ENCODE measurements around the gene CAMK2A. TPM values are rescaled to one million over a fixed set of nuclear protein-coding genes. Genes with fewer than 3 reads are reported as not detected.

CAMK2A gene
- total RNA-seq, 1 experiment from 2014 or later: not detected

DNA sequence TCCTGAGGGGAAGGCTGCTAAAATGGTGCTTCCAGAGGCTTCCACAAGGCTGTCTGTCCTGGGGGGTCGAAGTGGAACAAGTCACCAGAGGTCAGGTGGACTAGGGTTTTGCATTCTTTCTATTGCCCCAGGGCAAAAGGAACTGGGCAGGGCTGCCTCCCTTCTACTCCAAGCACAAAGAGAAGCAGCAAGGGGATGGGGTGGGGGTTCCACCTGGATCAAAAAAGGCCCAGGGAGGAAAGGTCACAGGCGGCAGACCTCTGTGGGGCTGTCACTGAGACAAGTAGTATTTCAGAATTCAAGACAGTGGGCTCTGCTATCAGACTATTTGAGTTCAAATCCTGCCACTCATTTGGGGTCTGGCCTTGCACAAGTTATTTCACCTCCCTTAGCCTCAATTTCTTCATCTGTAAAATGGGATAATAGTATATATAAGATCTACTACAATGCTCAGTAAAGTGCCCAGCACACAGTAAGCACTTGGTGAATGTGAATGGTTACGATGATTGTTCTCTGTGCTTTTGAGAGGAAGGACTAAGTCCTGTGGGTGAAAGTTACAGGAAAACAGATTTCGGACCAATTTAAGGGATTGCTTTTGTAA lies 15.0 kb upstream of the CAMK2A start:
- H3K36me3 ChIP-seq (ENCODE audit: control insufficient read depth, insufficient read depth, low read length): no peaks in the 10 kb centered on the region
- no peaks in the 10 kb centered on the region for H3K27me3 Mint-ChIP-seq (ENCODE audit: insufficient read depth, unreplicated experiment)
- H3K36me3 Mint-ChIP-seq (ENCODE audit: insufficient read depth, unreplicated experiment): no peaks in the 10 kb centered on the region
- no peaks in the 10 kb centered on the region for H3K9me3 Mint-ChIP-seq (ENCODE audit: unreplicated experiment)
- no peak overlapping the region for H3K27ac Mint-ChIP-seq (ENCODE audit: unreplicated experiment)
- no peaks in the 10 kb centered on the region for H3K27me3 ChIP-seq (replicated peaks; ENCODE audit: control insufficient read depth, insufficient read depth, low read length)
- no peak for DNase-seq
- intact Hi-C loops (cut with micrococcal nuclease; ENCODE audit: unreplicated experiment): no loop called here
- BruUV-seq (replicated peaks): no TSS peak
- POLR2A ChIA-PET: no interaction called here
- H3K4me3 Mint-ChIP-seq (ENCODE audit: unreplicated experiment): no peak overlapping the region
- no peaks in the 10 kb centered on the region for H3K4me1 Mint-ChIP-seq (ENCODE audit: low read depth, unreplicated experiment)
- H3K4me1 ChIP-seq: peaks cover 5% of the 10 kb centered on the region
- H3K4me3 ChIP-seq (ENCODE audit: low read depth, low read length): no peak overlapping the region
- TF ChIP-seq, protein P1, sequence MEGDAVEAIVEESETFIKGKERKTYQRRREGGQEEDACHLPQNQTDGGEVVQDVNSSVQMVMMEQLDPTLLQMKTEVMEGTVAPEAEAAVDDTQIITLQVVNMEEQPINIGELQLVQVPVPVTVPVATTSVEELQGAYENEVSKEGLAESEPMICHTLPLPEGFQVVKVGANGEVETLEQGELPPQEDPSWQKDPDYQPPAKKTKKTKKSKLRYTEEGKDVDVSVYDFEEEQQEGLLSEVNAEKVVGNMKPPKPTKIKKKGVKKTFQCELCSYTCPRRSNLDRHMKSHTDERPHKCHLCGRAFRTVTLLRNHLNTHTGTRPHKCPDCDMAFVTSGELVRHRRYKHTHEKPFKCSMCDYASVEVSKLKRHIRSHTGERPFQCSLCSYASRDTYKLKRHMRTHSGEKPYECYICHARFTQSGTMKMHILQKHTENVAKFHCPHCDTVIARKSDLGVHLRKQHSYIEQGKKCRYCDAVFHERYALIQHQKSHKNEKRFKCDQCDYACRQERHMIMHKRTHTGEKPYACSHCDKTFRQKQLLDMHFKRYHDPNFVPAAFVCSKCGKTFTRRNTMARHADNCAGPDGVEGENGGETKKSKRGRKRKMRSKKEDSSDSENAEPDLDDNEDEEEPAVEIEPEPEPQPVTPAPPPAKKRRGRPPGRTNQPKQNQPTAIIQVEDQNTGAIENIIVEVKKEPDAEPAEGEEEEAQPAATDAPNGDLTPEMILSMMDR (IDR thresholded peaks at IDR 0.05; ENCODE audit: insufficient read depth in 1 of 2, low read depth in 1 of 2, low read length in 1 of 2, severe bottlenecking in 1 of 2, unreplicated experiment in 1 of 2): no peak
- CTCF ChIA-PET: no interaction called here
- no peaks in the 10 kb centered on the region for H3K9me3 ChIP-seq

GRCh38 chr5:150303660-150304386 lies 14.2 kb upstream of the CAMK2A start:
- Mint-ChIP-seq H3K4me3 (ENCODE audit: unreplicated experiment) (no peak overlapping the region), H3K36me3 (ENCODE audit: insufficient read depth, unreplicated experiment) (no peaks in the 10 kb centered on the region), H3K4me1 (ENCODE audit: low read depth, unreplicated experiment) (no peaks in the 10 kb centered on the region), H3K9me3 (ENCODE audit: unreplicated experiment) (no peaks in the 10 kb centered on the region), H3K27ac (ENCODE audit: unreplicated experiment) (no peak overlapping the region), H3K27me3 (ENCODE audit: insufficient read depth, unreplicated experiment) (no peaks in the 10 kb centered on the region)
- intact Hi-C loops (cut with micrococcal nuclease; ENCODE audit: unreplicated experiment): loop anchor here (2.0 kb wide), 1 partner anchor 47 kb away; no protein-coding TSS in a partner anchor
- Histone ChIP-seq H3K9me3 (no peaks in the 10 kb centered on the region), H3K4me1 (peaks cover 5% of the 10 kb centered on the region), H3K4me3 (ENCODE audit: low read depth, low read length) (no peak overlapping the region), H3K36me3 (ENCODE audit: control insufficient read depth, insufficient read depth, low read length) (no peaks in the 10 kb centered on the region), H3K27me3 (replicated peaks; ENCODE audit: control insufficient read depth, insufficient read depth, low read length) (no peaks in the 10 kb centered on the region)
- CTCF ChIA-PET: no interaction called here
- TF ChIP-seq, protein P1 (IDR thresholded peaks at IDR 0.05; ENCODE audit: insufficient read depth in 1 of 2, low read depth in 1 of 2, low read length in 1 of 2, severe bottlenecking in 1 of 2, unreplicated experiment in 1 of 2): no peak
- DNase-seq: no peak
- POLR2A ChIA-PET: no interaction called here
- no TSS peak for BruUV-seq (replicated peaks)

DNA sequence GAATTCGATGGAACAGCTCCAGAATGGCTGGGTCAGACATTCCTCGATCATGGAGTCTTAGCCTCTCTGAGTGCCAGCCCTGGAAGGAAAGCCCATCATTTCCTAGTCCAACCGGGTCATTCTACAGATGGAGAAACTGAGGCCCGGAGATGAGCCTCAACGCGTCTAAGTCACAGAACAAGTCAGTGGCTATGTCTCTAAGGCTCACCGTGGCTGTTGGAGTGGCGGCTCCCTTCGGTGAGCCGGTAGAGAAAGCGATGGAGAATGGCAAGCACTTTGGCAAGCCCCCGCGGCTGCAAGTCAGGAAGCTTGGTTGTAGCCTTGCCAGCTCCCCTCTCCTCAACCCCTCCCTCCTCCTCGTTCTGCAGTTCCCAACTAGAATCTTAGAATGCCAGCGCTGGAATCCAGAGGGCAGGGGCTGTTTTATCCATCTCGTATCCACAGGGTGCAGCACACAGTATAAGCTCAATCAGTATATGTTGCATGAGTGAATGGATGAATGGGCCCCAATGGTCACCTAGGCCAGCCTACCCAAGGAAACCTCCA lies 13.6 kb upstream of the CAMK2A start:
- TF ChIP-seq, protein P1 (IDR thresholded peaks at IDR 0.05; ENCODE audit: insufficient read depth in 1 of 2, low read depth in 1 of 2, low read length in 1 of 2, severe bottlenecking in 1 of 2, unreplicated experiment in 1 of 2): no peak
- Mint-ChIP-seq H3K4me3 (ENCODE audit: unreplicated experiment) (peak overlapping the region; percentile 71), H3K27me3 (ENCODE audit: insufficient read depth, unreplicated experiment) (no peaks in the 10 kb centered on the region), H3K9me3 (ENCODE audit: unreplicated experiment) (no peaks in the 10 kb centered on the region), H3K4me1 (ENCODE audit: low read depth, unreplicated experiment) (no peaks in the 10 kb centered on the region), H3K27ac (ENCODE audit: unreplicated experiment) (peak overlapping the region; percentile 21), H3K36me3 (ENCODE audit: insufficient read depth, unreplicated experiment) (no peaks in the 10 kb centered on the region)
- Histone ChIP-seq H3K4me3 (ENCODE audit: low read depth, low read length) (peak overlapping the region; percentile 34; the same call in 1 of the 2 replicates), H3K27me3 (replicated peaks; ENCODE audit: control insufficient read depth, insufficient read depth, low read length) (no peaks in the 10 kb centered on the region), H3K36me3 (ENCODE audit: control insufficient read depth, insufficient read depth, low read length) (no peaks in the 10 kb centered on the region), H3K4me1 (peaks cover 5% of the 10 kb centered on the region), H3K9me3 (no peaks in the 10 kb centered on the region)
- CTCF ChIA-PET: interaction anchor here (0.9 to 1.5 kb wide), 2 partner anchors 14 to 16 kb away, joined by 3 to 4 read pairs; partner anchors contain the start of gene CAMK2A
- DNase-seq: no peak
- intact Hi-C loops (cut with micrococcal nuclease; ENCODE audit: unreplicated experiment): loop anchor here (2.0 kb wide), 1 partner anchor 48 kb away; no protein-coding TSS in a partner anchor
- BruUV-seq (replicated peaks): no TSS peak
- POLR2A ChIA-PET: no interaction called here
